HepG2 (cell line): ENCODE results near the gene TUBB. TPM values are rescaled to one million over a fixed set of nuclear protein-coding genes. Genes with fewer than 3 reads are reported as not detected.
A peak's percentile ranks its signal among the peaks of the same experiment; 100 is the strongest.

Source experiments
- GMEB2 ChIP-seq: IDR thresholded peaks from 2 replicates; pipeline ENCODE4 v1.6.1; 2016; ENCODE audit warnings: missing biosample characterization, missing genetic modification reagents, low read depth
- HBP1 ChIP-seq: IDR thresholded peaks from 2 replicates; pipeline ENCODE4 v1.6.1; 2016; ENCODE audit warnings: low read depth, control low read depth
- HOXA7 ChIP-seq: sonication (generic); formaldehyde crosslinking; IDR thresholded peaks from 2 replicates; pipeline ENCODE4 v1.8.1; 2022; ENCODE audit warnings: mild to moderate bottlenecking, missing genetic modification reagents, moderate library complexity
- KAT8 ChIP-seq: IDR thresholded peaks from 2 replicates; pipeline ENCODE4 v1.6.1; 2016; ENCODE audit warnings: missing genetic modification reagents, missing compliant biosample characterization
- SIN3A ChIP-seq: IDR thresholded peaks from 2 replicates; pipeline ENCODE4 v1.6.1; 2011; ENCODE audit warnings: low read depth, mild to moderate bottlenecking, control low read depth, low read length, borderline replicate concordance
- SOX5 ChIP-seq: IDR thresholded peaks from 2 replicates; pipeline ENCODE4 v1.6.1; 2016; ENCODE audit warnings: borderline replicate concordance
- ZBTB39 ChIP-seq: sonication (generic); formaldehyde crosslinking; IDR thresholded peaks from 2 replicates; pipeline ENCODE4 v1.5.0; 2020; ENCODE audit warnings: missing genetic modification reagents
- ZFAT ChIP-seq: sonication (generic); formaldehyde crosslinking; conservative IDR thresholded peaks from 2 replicates; pipeline ENCODE4 v1.8.1; 2023; ENCODE audit warnings: missing genetic modification reagents, inconsistent platforms
- ZNF281 ChIP-seq: sonication (generic); formaldehyde crosslinking; IDR thresholded peaks from 2 replicates; pipeline ENCODE4 v1.4.0; 2020; ENCODE audit warnings: missing genetic modification reagents, borderline replicate concordance
- ZNF335 ChIP-seq: sonication (generic); formaldehyde crosslinking; IDR thresholded peaks from 2 replicates; pipeline ENCODE4 v1.4.0; 2020; ENCODE audit warnings: missing genetic modification reagents
- ZSCAN9 ChIP-seq: IDR thresholded peaks from 2 replicates; pipeline ENCODE4 v1.6.1; 2016; ENCODE audit warnings: borderline replicate concordance
- polyA plus RNA-seq, 8 experiments: library from polyadenylated mRNA; depleted of rRNA in 3 of 8; stranded (reverse) in 7 of 8; unstranded in 1 of 8; fragments of >200 nt; fragmentation: Illumina TruSeq in 4 of 8; extraction: Trizol in 4 of 8; gene quantifications; 2 replicates each; pipeline versions ENCODE4 v1.2.1 to v1.2.3, GENCODE V29; 2011 to 2016; ENCODE audit warnings: low read depth in 4 of 8, missing spikeins in 1 of 8, mixed read lengths in 1 of 8; ENCODE audit not compliant: insufficient read depth in 1 of 8
- total RNA-seq, 5 experiments: library from RNA; depleted of rRNA; stranded (reverse); fragments of >200 nt; fragmentation: Illumina TruSeq; extraction: Trizol; gene quantifications; 2 replicates each; pipeline ENCODE4 v1.2.3, GENCODE V29; 2016; ENCODE audit warnings: low read depth in 1 of 5
- TF ChIP-seq, protein P1 (sequence below): sonication (generic); formaldehyde crosslinking; IDR thresholded peaks from 2 replicates; pipeline ENCODE4 v1.4.0; 2020; ENCODE audit warnings: mild to moderate bottlenecking, missing genetic modification reagents
- TF ChIP-seq, protein P2 (sequence below): sonication (generic); formaldehyde crosslinking; IDR thresholded peaks from 2 replicates; pipeline ENCODE4 v1.8.0; 2022; ENCODE audit warnings: mild to moderate bottlenecking, missing genetic modification reagents, borderline replicate concordance

The TUBB gene
- total and polyA plus RNA-seq, 2 of the 13 experiments (the other 11 are each of a cell fraction or from before 2014, with no cell fraction given): 911 to 1,163 TPM

DNA sequence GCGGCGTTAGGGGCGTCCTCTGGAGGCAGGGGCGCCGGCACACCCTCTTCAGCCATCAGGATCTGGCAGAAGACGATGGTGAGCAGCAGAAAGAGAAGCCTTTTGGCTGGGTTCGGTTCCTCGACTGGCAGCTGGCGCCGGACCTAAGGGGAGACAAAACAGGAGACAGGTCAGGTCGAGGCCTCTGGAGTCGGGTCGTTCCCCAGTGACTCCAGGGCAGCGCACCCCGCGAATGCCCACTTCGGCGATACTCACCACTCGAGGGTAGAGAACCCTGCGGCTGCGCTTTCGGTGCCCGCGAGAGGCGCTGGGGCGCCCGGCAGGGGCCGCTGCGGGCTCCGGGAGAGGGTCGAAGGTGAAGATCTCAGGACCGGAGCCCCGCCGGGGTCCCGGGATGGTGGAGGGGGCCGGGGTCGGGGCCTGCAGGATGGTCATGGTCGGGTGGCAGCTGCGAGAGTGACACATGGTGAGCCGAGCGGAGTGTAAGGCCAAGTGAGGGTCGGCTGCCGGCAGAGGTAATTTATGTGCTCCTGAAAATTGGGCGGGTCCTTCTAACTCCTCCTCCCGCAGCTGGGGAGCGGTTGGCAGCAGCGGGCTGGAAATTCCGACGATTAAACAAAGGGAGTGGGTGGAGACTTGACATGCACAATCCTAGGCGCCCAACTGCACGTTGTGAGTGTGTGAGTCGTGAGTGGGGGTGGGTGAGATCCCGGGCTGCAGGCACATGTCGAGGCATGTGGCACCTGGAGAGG, 24.1 kb downstream of the TUBB start, which contains the start of gene IER3 (continued):
- no peak for TF ChIP-seq GMEB2 (CRISPR knock-in tag)
- TF ChIP-seq ZNF335: 0 out of 2 replicates have a peak, but pooled peaks have one; percentile 53
- peak; percentile 63; the same call in 1 of the 2 replicates for TF ChIP-seq ZNF281 (CRISPR knock-in tag)
- TF ChIP-seq KAT8 (CRISPR knock-in tag): peak; percentile 83
- TF ChIP-seq ZBTB39 (CRISPR knock-in tag): 0 out of 2 replicates have a peak, but pooled peaks have one; percentile 52
- no peak; the same call in 1 of the 2 replicates for TF ChIP-seq ZFAT
- TF ChIP-seq, protein P1, sequence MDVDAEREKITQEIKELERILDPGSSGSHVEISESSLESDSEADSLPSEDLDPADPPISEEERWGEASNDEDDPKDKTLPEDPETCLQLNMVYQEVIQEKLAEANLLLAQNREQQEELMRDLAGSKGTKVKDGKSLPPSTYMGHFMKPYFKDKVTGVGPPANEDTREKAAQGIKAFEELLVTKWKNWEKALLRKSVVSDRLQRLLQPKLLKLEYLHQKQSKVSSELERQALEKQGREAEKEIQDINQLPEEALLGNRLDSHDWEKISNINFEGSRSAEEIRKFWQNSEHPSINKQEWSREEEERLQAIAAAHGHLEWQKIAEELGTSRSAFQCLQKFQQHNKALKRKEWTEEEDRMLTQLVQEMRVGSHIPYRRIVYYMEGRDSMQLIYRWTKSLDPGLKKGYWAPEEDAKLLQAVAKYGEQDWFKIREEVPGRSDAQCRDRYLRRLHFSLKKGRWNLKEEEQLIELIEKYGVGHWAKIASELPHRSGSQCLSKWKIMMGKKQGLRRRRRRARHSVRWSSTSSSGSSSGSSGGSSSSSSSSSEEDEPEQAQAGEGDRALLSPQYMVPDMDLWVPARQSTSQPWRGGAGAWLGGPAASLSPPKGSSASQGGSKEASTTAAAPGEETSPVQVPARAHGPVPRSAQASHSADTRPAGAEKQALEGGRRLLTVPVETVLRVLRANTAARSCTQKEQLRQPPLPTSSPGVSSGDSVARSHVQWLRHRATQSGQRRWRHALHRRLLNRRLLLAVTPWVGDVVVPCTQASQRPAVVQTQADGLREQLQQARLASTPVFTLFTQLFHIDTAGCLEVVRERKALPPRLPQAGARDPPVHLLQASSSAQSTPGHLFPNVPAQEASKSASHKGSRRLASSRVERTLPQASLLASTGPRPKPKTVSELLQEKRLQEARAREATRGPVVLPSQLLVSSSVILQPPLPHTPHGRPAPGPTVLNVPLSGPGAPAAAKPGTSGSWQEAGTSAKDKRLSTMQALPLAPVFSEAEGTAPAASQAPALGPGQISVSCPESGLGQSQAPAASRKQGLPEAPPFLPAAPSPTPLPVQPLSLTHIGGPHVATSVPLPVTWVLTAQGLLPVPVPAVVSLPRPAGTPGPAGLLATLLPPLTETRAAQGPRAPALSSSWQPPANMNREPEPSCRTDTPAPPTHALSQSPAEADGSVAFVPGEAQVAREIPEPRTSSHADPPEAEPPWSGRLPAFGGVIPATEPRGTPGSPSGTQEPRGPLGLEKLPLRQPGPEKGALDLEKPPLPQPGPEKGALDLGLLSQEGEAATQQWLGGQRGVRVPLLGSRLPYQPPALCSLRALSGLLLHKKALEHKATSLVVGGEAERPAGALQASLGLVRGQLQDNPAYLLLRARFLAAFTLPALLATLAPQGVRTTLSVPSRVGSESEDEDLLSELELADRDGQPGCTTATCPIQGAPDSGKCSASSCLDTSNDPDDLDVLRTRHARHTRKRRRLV (CRISPR knock-in tag): peak; percentile 95
- TF ChIP-seq, protein P2, sequence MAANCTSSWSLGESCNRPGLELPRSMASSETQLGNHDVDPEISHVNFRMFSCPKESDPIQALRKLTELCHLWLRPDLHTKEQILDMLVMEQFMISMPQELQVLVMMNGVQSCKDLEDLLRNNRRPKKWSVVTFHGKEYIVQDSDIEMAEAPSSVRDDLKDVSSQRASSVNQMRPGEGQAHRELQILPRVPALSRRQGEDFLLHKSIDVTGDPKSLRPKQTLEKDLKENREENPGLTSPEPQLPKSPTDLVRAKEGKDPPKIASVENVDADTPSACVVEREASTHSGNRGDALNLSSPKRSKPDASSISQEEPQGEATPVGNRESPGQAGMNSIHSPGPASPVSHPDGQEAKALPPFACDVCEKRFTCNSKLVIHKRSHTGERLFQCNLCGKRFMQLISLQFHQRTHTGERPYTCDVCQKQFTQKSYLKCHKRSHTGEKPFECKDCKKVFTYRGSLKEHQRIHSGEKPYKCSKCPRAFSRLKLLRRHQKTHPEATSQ: no peak
- TF ChIP-seq ZSCAN9: peak; percentile 95
- TF ChIP-seq SOX5 (CRISPR knock-in tag): peak; percentile 83
- peak; percentile 78 for TF ChIP-seq HBP1 (CRISPR knock-in tag)
- peak; percentile 93; the same call in 1 of the 2 replicates for TF ChIP-seq SIN3A
- TF ChIP-seq HOXA7 (CRISPR knock-in tag): no peak
